HG02678 (cell line): ENCODE results near the gene STAT1.

Experiments
- ATAC-seq: cut with Tn5 transposase; IDR thresholded peaks from one replicate; pipeline ENCODE4 v1.9.1; 2021; ENCODE audit warnings: mild to moderate bottlenecking, moderate library complexity; ENCODE audit not compliant: unreplicated experiment

Gene STAT1

GRCh38 chr2:191013932-191014652 lies at the start of gene STAT1:
Gene STAT1, minus strand, starts transcription at chr2:191014171. Its CDS starts 4,168 bp downstream, at chr2:191010003.
- peak; percentile 79 for ATAC-seq

GRCh38 chr2:191063584-191063983 lies 49.6 kb upstream of the STAT1 start:
- ATAC-seq, result no peak

- ATAC-seq, result no peak
Measured at GRCh38 chr2:191061381-191061980, 47.5 kb upstream of the STAT1 start.

- no peak for ATAC-seq
Measured at GRCh38 chr2:191059308-191059707, 45.3 kb upstream of the STAT1 start.

GRCh38 chr2:191056228-191056627 lies 42.3 kb upstream of the STAT1 start:
- ATAC-seq, result no peak

GRCh38 chr2:191053256-191053655 lies 39.3 kb upstream of the STAT1 start:
- no peak for ATAC-seq

- peak; percentile 45 for ATAC-seq
Measured at GRCh38 chr2:191051825-191052778, 38.1 kb upstream of the STAT1 start.

GRCh38 chr2:191051177-191051576 lies 37.2 kb upstream of the STAT1 start:
- ATAC-seq, result no peak

GRCh38 chr2:191050640-191050987 lies 36.6 kb upstream of the STAT1 start:
- no peak for ATAC-seq

GRCh38 chr2:191049728-191050639 lies 36.0 kb upstream of the STAT1 start:
- ATAC-seq, result peak; percentile 86

GRCh38 chr2:191048073-191048472 lies 34.1 kb upstream of the STAT1 start:
- no peak for ATAC-seq

GRCh38 chr2:191045141-191045540 lies 31.2 kb upstream of the STAT1 start:
- ATAC-seq, result no peak

- no peak for ATAC-seq
Measured at GRCh38 chr2:191043438-191043837, 29.5 kb upstream of the STAT1 start.

- no peak for ATAC-seq
Measured at GRCh38 chr2:191041418-191042161, 27.6 kb upstream of the STAT1 start.

- ATAC-seq, result no peak
Measured at GRCh38 chr2:191039616-191040015, 25.6 kb upstream of the STAT1 start.

- no peak for ATAC-seq
Measured at GRCh38 chr2:191038741-191039140, 24.8 kb upstream of the STAT1 start.

- ATAC-seq, result no peak
Measured at GRCh38 chr2:191038241-191038725, 24.3 kb upstream of the STAT1 start.

GRCh38 chr2:191037351-191037750 lies 23.4 kb upstream of the STAT1 start:
- ATAC-seq, result no peak

- no peak for ATAC-seq
Measured at GRCh38 chr2:191036363-191036762, 22.4 kb upstream of the STAT1 start.
